Prostate gland (tissue), 2 donors: ENCODE data around the gene NR5A1.

Experiments used
- CTCF ChIP-seq, 4 experiments: fragments of 200-600 bp in 2 of 4; fragments of 450-650 bp in 2 of 4; sonication (generic) in 2 of 4; IDR thresholded peaks; 1 replicate in 3 of 4; 2 replicates in 1 of 4; pipeline ENCODE4 v1.5.1; 2016 to 2019; ENCODE audit warnings: antibody characterized with exemption in 4 of 4, mild to moderate bottlenecking in 2 of 4, moderate library complexity in 2 of 4
- POLR2A ChIP-seq: fragments of 450-650 bp; IDR thresholded peaks from one replicate; pipeline ENCODE4 v1.6.1; 2016; ENCODE audit warnings: antibody characterized with exemption, mild to moderate bottlenecking
- POLR2AphosphoS5 ChIP-seq: sonication (generic); formaldehyde crosslinking; IDR thresholded peaks from one replicate; pipeline ENCODE4 v1.6.1; 2017; ENCODE audit warnings: antibody characterized with exemption

GRCh38 chr9:124478354-124478753, 28.8 kb downstream of the NR5A1 start:
- TF ChIP-seq CTCF (IDR thresholded peaks at IDR 0.05), result no peak
- no peak for TF ChIP-seq POLR2AphosphoS5
- no peak for TF ChIP-seq POLR2A
